OCI-LY7 (cell line): ENCODE data around the gene HTR1B. TPM values are rescaled to one million over a fixed set of nuclear protein-coding genes. Genes with fewer than 3 reads are reported as not detected.

Experiments used
- BruUV-seq: library from RNA; stranded (reverse); fragments of 400-500 nt; replicated peaks from 2 replicates; lab custom pipeline; 2021; lab: Mats Ljungman, UMichigan
- CTCF ChIA-PET: fragments of 300-600 bp; sonication (Branson Sonifier 250); formaldehyde crosslinking; loops from one replicate; lab custom pipeline; 2022; ENCODE audit warnings: antibody characterized with exemption; ENCODE audit not compliant: unreplicated experiment; lab: Charles Lee
- POLR2A ChIA-PET: fragments of 300-600 bp; sonication (Branson Sonifier 250); formaldehyde crosslinking; loops from one replicate; lab custom pipeline; 2022; ENCODE audit warnings: antibody characterized with exemption; lab: Charles Lee
- DNase-seq: peaks from one replicate; pipeline ENCODE4 v3.0.0-alpha.2; 2015; ENCODE audit warnings: low spot score
- H2AFZ ChIP-seq: fragments of 200-600 bp; sonication (generic), shearing (Covaris generic); 2 replicates; pipeline ENCODE4 v1.6.1; 2014; ENCODE audit warnings: mild to moderate bottlenecking, antibody characterized with exemption, low read length, moderate library complexity
- H3K27ac ChIP-seq: fragments of 200-600 bp; sonication (generic); 2 replicates; pipeline ENCODE4 v1.5.1; 2014; ENCODE audit warnings: mixed run types, low read depth, mild to moderate bottlenecking, moderate library complexity, low read length, inconsistent platforms; ENCODE audit not compliant: poor library complexity, severe bottlenecking
- H3K36me3 ChIP-seq: fragments of 200-600 bp; sonication (generic); 2 replicates; pipeline ENCODE4 v1.6.1; 2014; ENCODE audit warnings: mild to moderate bottlenecking, antibody characterized with exemption, low read length, moderate library complexity, mixed read lengths; ENCODE audit not compliant: insufficient read depth
- H3K4me1 ChIP-seq: fragments of 200-600 bp; sonication (generic); 2 replicates; pipeline ENCODE4 v1.5.1; 2014; ENCODE audit warnings: mild to moderate bottlenecking, low read length; ENCODE audit not compliant: insufficient read depth, poor library complexity, severe bottlenecking
- H3K4me2 ChIP-seq: fragments of 200-600 bp; sonication (generic); 2 replicates; pipeline ENCODE4 v1.6.1; 2014; ENCODE audit warnings: mild to moderate bottlenecking, low read length
- H3K4me3 ChIP-seq: fragments of 200-600 bp; sonication (generic); 2 replicates; pipeline ENCODE4 v1.5.1; 2014; ENCODE audit warnings: mild to moderate bottlenecking, low read depth, low read length; ENCODE audit not compliant: poor library complexity, severe bottlenecking
- H3K79me2 ChIP-seq: fragments of 200-600 bp; sonication (generic); 2 replicates; pipeline ENCODE4 v1.6.1; 2016; ENCODE audit warnings: low read depth, mild to moderate bottlenecking, low read length, moderate library complexity, mixed read lengths; ENCODE audit not compliant: insufficient read depth
- H3K9me2 ChIP-seq: fragments of 200-600 bp; sonication (generic); 2 replicates; pipeline ENCODE4 v1.6.1; 2016; ENCODE audit warnings: mild to moderate bottlenecking, low read length, mixed read lengths; ENCODE audit not compliant: insufficient read depth
- H3K9me3 ChIP-seq: fragments of 200-600 bp; sonication (generic); 2 replicates; pipeline ENCODE4 v1.6.1; 2014; ENCODE audit warnings: mild to moderate bottlenecking, mixed run types, low read length, mixed read lengths
- H4K20me1 ChIP-seq: fragments of 200-600 bp; sonication (generic); 2 replicates; pipeline ENCODE4 v1.6.1; 2014; ENCODE audit warnings: mild to moderate bottlenecking, antibody characterized with exemption, low read length, moderate library complexity, mixed read lengths; ENCODE audit not compliant: insufficient read depth
- EZH2phosphoT487 ChIP-seq: fragments of 200-600 bp; sonication (generic); IDR thresholded peaks from 2 replicates; pipeline ENCODE4 v1.6.1; 2018; ENCODE audit warnings: low read depth, borderline replicate concordance, mild to moderate bottlenecking, mixed run types, antibody characterized with exemption, low read length, moderate library complexity, mixed read lengths
- intact Hi-C: fragments of 100-400 bp; cut with micrococcal nuclease; formaldehyde crosslinking; loops from one replicate; pipeline ENCODE4 v1.10.0; 2022; ENCODE audit not compliant: unreplicated experiment
- total RNA-seq, 2 experiments: library from RNA; depleted of rRNA in 1 of 2; stranded (reverse); fragments of >200 nt in 1 of 2; shearing (Covaris generic) in 1 of 2; gene quantifications; 2 replicates each; pipeline ENCODE4 v1.2.3, GENCODE V29; 2014 to 2022
- TF ChIP-seq, protein P1 (sequence below): fragments of 200-600 bp; sonication (generic); conservative IDR thresholded peaks from 2 replicates; pipeline ENCODE4 v1.5.1; 2014; ENCODE audit warnings: mild to moderate bottlenecking, antibody characterized with exemption, low read length, moderate library complexity, mixed read lengths

HTR1B gene
- total RNA-seq, 2 experiments from 2014 or later, result not detected

DNA sequence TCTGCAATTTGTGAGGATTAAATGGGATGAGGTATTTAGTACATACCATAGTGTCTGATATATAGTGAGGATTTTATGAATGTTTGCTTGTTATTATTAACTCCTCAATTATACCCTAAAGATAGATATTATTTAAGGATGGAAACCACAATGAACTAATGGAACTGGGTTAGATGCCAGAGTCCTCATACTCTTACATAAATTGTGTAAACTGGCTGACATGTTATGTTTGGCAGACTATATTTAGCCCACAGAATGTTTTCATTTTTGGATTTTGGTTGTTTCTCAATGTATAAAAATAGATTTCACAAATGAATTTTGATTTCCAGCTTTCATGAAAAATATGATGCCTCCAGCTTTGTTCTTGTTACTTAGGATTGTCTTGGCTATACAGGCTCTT lies 37.6 kb downstream of the HTR1B start:
- Histone ChIP-seq H2AFZ (no peak overlapping the region), H3K4me2 (no peak overlapping the region), H3K4me1 (no peaks in the 10 kb centered on the region), H3K36me3 (no peaks in the 10 kb centered on the region), H3K27ac (no peak overlapping the region), H3K4me3 (no peak overlapping the region), H3K9me2 (no peaks in the 10 kb centered on the region), H4K20me1 (no peaks in the 10 kb centered on the region), H3K9me3 (no peaks in the 10 kb centered on the region), H3K79me2 (no peaks in the 10 kb centered on the region)
- intact Hi-C loops, result no loop called here
- BruUV-seq, result no TSS peak
- TF ChIP-seq, protein P1, sequence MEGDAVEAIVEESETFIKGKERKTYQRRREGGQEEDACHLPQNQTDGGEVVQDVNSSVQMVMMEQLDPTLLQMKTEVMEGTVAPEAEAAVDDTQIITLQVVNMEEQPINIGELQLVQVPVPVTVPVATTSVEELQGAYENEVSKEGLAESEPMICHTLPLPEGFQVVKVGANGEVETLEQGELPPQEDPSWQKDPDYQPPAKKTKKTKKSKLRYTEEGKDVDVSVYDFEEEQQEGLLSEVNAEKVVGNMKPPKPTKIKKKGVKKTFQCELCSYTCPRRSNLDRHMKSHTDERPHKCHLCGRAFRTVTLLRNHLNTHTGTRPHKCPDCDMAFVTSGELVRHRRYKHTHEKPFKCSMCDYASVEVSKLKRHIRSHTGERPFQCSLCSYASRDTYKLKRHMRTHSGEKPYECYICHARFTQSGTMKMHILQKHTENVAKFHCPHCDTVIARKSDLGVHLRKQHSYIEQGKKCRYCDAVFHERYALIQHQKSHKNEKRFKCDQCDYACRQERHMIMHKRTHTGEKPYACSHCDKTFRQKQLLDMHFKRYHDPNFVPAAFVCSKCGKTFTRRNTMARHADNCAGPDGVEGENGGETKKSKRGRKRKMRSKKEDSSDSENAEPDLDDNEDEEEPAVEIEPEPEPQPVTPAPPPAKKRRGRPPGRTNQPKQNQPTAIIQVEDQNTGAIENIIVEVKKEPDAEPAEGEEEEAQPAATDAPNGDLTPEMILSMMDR, result no peak
- TF ChIP-seq EZH2phosphoT487, result no peak
- ChIA-PET POLR2A (interaction anchor here (0.7 to 1.2 kb wide), 2 partner anchors 11 to 185 kb away, joined by 3 read pairs; no protein-coding TSS in a partner anchor), CTCF (no interaction called here)
- DNase-seq, result no peak

- DNase-seq, result no peak
- no peaks in the 10 kb centered on the region for H3K36me3 ChIP-seq
- H3K4me3 ChIP-seq, result no peak overlapping the region
- no peak overlapping the region for H3K4me2 ChIP-seq
- H4K20me1 ChIP-seq, result no peaks in the 10 kb centered on the region
- no peaks in the 10 kb centered on the region for H3K4me1 ChIP-seq
- H3K9me3 ChIP-seq, result no peaks in the 10 kb centered on the region
- TF ChIP-seq EZH2phosphoT487, result no peak
- TF ChIP-seq, protein P1, result no peak
- H3K27ac ChIP-seq, result no peak overlapping the region
- intact Hi-C loops, result no loop called here
- H3K79me2 ChIP-seq, result no peaks in the 10 kb centered on the region
- no peak overlapping the region for H2AFZ ChIP-seq
- no TSS peak for BruUV-seq
- H3K9me2 ChIP-seq, result no peaks in the 10 kb centered on the region
- POLR2A ChIA-PET, result interaction anchor here (1.2 kb wide), 1 partner anchor 10 kb away, joined by 3 read pairs; no protein-coding TSS in a partner anchor
- CTCF ChIA-PET, result no interaction called here
Measured at GRCh38 chr6:77425216-77425615, 38.1 kb downstream of the HTR1B start.

DNA sequence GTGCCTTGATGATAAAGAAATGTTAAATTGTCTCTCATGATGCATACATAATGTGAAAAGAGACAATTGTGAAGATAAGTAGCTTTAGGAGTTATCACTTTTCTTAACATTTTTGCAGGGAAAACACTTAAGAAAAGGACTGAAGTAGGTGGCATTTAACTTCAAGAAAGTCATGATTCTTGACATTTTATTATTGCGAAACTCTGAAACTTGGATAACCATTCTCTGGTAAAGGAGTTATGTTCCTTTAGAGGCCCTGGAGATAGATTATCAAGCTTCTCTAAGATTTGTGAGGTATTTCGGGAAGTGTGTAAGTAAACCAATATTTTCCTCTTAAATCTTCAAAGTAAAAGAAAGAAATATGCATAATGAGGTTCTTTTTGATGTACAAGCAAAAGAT lies 38.5 kb downstream of the HTR1B start:
- Histone ChIP-seq H2AFZ (no peak overlapping the region), H3K27ac (no peak overlapping the region), H3K9me2 (no peaks in the 10 kb centered on the region), H4K20me1 (no peaks in the 10 kb centered on the region), H3K9me3 (no peaks in the 10 kb centered on the region), H3K79me2 (no peaks in the 10 kb centered on the region), H3K36me3 (no peaks in the 10 kb centered on the region), H3K4me1 (no peaks in the 10 kb centered on the region), H3K4me2 (no peak overlapping the region), H3K4me3 (no peak overlapping the region)
- ChIA-PET POLR2A (interaction anchor here (0.7 to 1.2 kb wide), 2 partner anchors 10 to 359 kb away, joined by 3 read pairs; no protein-coding TSS in a partner anchor), CTCF (no interaction called here)
- no peak for DNase-seq
- TF ChIP-seq, protein P1, result no peak
- TF ChIP-seq EZH2phosphoT487, result no peak
- intact Hi-C loops, result no loop called here
- no TSS peak for BruUV-seq
